Heart left ventricle (tissue), 13 donors: Measurements from ENCODE around the gene PDCD4.

Source experiments
- POLR2A ChIP-seq, 2 donors: fragments of 450-650 bp; IDR thresholded peaks; one replicate each; pipeline ENCODE4 v1.6.1; 2017; ENCODE audit warnings: antibody characterized with exemption in 2 of 2, mild to moderate bottlenecking in 2 of 2, moderate library complexity in 2 of 2
- TF ChIP-seq, protein P1 (sequence below), 12 donors: fragments of 200-600 bp; sonication (generic) in 4 of 12; IDR thresholded peaks; one replicate each; pipeline versions ENCODE4 v1.5.0 to v1.8.0; 2018 to 2022; ENCODE audit warnings: antibody characterized with exemption in 12 of 12, mild to moderate bottlenecking in 5 of 12
- donor health status: ischemic (EF 13 %, LVEDD 7.1; RV severe dilation, severe dysfunction).
- donor health status: DM: no; HTN: yes; CAD: no.
- donor health status: DM: no; HTN: no; CAD: no.
- donor health status: ischemic (EF 25% LVEDD 6.9; RV normal size, moderate dysfunction).
- donor health status: ischemic (EF 25% LVEDD 5.7; RV mildly dilated, moderate dysfunction).
- donor health status: ischemic (EF 35%, LVEDD 5.7; RV mildly dilated, moderate dysfunction).
- donor health status: nonischemic (EF 11% LVEDD 7.7; RV severe dilation, severe dysfunction).
- donor health status: DM: yes; HTN: yes; CAD: no.
- donor health status: PGD.
- donor health status: ischemic (EF 29% LVEDD 5.4; RV normal size, mild dysfunction).
- donor health status: nonischemic (EF 23%, LVEDD 6.1; RV moderate dilation, normal function).

DNA sequence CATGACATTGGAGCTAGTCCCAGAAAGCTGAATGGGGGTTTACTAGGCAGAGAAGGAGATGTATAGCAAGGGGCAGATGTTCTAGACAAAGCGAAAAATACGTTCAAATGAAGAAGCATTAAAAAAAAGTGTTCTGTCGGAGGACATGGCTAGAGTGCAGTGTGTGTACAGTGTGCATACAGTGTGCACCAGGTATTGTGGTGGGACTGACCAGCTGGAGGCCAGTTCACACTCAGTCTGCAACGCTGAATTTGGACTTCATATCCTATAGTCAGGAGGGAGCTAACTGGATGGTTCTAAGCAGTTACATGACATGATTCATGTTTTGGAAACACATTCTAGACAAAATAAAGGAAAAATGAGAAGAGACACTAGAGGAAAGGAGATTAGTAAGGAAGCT, 38.4 kb downstream of the PDCD4 start:
- TF ChIP-seq, protein P1, sequence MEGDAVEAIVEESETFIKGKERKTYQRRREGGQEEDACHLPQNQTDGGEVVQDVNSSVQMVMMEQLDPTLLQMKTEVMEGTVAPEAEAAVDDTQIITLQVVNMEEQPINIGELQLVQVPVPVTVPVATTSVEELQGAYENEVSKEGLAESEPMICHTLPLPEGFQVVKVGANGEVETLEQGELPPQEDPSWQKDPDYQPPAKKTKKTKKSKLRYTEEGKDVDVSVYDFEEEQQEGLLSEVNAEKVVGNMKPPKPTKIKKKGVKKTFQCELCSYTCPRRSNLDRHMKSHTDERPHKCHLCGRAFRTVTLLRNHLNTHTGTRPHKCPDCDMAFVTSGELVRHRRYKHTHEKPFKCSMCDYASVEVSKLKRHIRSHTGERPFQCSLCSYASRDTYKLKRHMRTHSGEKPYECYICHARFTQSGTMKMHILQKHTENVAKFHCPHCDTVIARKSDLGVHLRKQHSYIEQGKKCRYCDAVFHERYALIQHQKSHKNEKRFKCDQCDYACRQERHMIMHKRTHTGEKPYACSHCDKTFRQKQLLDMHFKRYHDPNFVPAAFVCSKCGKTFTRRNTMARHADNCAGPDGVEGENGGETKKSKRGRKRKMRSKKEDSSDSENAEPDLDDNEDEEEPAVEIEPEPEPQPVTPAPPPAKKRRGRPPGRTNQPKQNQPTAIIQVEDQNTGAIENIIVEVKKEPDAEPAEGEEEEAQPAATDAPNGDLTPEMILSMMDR (IDR thresholded peaks at IDR 0.05): no peak
- no peak for TF ChIP-seq POLR2A (IDR thresholded peaks at IDR 0.05)
